GM18498 (cell line): ENCODE data around the gene CRTC3.
A peak's percentile ranks its signal among the peaks of the same experiment; 100 is the strongest.
"Not testable (repeated sequence)": the region's sequence is repeated elsewhere in the genome, so short reads cannot be mapped to it uniquely, and the experiment has no call there.

ENCODE experiments used
- ATAC-seq: cut with Tn5 transposase; IDR thresholded peaks from one replicate; pipeline ENCODE4 v1.9.1; 2021; ENCODE audit warnings: mild to moderate bottlenecking, moderate library complexity; ENCODE audit not compliant: unreplicated experiment

The CRTC3 gene, protein sequence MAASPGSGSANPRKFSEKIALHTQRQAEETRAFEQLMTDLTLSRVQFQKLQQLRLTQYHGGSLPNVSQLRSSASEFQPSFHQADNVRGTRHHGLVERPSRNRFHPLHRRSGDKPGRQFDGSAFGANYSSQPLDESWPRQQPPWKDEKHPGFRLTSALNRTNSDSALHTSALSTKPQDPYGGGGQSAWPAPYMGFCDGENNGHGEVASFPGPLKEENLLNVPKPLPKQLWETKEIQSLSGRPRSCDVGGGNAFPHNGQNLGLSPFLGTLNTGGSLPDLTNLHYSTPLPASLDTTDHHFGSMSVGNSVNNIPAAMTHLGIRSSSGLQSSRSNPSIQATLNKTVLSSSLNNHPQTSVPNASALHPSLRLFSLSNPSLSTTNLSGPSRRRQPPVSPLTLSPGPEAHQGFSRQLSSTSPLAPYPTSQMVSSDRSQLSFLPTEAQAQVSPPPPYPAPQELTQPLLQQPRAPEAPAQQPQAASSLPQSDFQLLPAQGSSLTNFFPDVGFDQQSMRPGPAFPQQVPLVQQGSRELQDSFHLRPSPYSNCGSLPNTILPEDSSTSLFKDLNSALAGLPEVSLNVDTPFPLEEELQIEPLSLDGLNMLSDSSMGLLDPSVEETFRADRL

GRCh38 chr15:90529371-90530249 lies at the start of gene CRTC3:
Gene CRTC3 (plus strand): TSS chr15:90529923. CDS start chr15:90530072, 149 bp downstream.
- ATAC-seq, result peak; percentile 77

DNA sequence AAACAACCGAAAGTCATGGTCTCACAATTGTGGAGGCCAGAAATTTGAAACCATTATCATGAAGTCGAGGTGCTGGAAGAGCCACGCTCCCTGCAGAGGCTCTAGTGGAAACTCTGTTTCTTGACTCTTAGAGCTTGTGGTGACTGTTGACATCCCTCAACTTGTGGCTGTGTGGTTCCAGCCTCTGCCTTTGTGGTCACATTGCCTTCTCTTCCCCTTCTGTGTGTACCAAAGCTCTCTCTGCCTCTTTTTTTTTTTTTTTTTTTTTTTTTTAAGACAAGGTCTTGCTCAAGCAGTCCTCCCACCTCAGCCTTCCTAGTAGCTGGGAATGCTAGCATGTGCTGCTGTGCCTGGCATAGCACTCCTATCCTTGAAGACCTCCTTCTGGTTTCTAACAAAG lies 48.7 kb upstream of the CRTC3 start:
- no peak for ATAC-seq

- ATAC-seq, result no peak
Observed at GRCh38 chr15:90482124-90483011, 47.4 kb upstream of the CRTC3 start.

DNA sequence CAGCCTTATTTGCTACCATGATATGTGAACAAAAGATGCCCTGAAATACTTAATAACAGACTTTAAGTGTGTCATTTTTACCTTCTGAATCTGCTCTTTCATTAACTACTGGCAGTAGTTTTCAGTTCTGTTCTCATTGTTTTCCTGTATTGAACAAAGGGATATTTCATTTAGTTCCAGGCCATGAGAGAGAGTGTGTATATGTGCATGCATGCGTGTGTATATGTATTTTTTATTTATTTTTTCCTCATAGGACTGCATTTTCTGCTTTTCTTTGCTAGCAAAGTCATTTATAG lies 46.8 kb upstream of the CRTC3 start:
- no peak for ATAC-seq

DNA sequence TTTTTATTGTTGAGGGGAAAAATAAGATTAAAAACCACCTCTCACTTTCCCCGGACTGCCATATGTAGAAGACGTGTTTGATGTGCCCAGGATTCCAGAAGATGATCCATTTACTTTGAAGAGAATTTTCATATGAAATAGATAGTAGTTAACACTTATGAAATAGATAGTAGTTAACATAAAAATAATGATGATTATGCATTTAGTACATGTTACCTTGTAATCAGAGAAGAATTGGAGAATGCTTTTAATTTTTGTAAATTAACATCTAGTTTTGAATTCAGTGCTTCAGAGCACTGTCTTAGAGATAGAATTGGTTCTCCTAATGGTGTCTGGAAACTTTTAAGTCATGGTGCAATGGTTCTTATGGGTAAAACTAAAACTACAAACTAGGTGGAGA lies 46.1 kb upstream of the CRTC3 start:
- ATAC-seq, result no peak

DNA sequence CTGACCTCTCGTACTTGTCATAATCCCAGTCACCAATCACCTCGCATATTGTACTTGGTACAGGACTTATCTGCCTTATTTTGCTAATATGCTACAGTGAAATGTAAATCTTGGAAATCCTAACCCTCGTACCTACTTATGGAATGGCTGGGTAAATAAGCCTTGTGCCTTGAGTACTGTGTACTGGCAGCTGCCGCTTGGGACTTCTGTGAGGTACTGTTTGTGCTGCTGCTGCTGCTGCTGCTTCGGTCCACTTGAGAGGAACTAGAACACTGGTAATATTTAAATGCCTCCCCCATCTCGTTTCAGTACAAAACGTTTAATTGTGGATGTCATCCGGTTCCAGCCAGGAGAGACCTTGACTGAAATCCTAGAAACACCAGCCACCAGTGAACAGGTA lies 42.5 kb upstream of the CRTC3 start:
- no peak for ATAC-seq

- ATAC-seq, result no peak
Observed at GRCh38 chr15:90489514-90489913, 40.2 kb upstream of the CRTC3 start.

DNA sequence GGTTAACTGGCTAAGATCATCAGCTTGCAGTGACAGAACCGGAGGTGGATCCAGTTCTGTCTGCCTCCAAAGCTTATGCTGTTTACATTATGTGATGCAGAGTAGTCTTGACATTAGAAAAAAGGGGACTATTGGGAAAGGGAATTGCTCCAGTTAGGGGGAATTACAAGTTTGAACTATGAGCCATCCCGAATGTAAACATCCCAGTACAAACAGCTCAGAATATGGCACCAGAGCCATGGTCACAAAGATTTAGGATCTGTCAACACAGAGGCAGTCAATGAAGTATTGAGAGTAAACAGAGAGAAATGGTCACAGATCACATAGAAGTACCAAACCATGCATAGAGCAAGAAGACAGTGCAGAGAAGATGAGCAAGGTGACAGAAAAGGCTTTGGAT lies 39.8 kb upstream of the CRTC3 start:
- ATAC-seq, result no peak

DNA sequence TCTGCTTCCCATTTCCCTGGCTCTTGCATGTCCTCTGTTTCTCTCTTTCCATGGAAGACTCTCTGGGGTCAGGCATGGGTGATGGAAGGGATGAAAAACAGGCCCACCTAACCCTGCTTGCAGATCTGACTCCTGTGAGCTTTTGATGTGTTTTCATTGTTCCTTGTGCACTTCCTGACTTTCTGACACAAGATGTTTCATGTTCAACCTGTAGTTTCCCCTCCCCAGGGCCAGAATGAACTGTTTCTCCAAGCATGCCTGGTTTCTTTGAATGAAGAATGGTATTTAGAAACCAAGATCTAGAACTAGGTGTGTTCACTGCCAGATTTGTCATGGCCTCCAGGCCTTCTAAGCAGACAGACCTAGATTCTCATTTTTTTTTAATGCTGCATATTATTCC lies 36.1 kb upstream of the CRTC3 start:
- no peak for ATAC-seq

GRCh38 chr15:90495067-90495466 lies 34.7 kb upstream of the CRTC3 start:
- no peak for ATAC-seq

- ATAC-seq, result no peak
Observed at GRCh38 chr15:90496791-90497190, 32.9 kb upstream of the CRTC3 start.

GRCh38 chr15:90497376-90497775 lies 32.3 kb upstream of the CRTC3 start:
- no peak for ATAC-seq

- ATAC-seq, result no peak
Observed at GRCh38 chr15:90497912-90498311, 31.8 kb upstream of the CRTC3 start.

DNA sequence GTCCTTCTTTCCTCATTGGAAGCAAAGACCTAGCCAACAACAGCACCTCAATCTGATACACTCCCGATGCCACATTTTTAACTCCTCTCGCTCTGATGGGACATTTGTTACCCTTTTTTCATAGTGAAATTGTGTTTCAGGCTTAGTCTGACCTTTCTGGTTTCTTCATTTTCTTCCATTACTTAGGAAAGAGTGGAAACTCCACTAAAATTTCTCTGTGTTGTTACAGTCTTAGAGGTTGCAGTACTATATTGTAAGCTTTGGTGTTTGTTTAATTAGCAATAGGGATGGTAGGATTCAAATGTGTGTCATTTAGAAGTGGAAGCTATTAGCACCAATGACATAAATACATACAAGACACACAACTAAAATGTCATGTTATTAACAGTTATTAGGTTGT lies 29.6 kb upstream of the CRTC3 start:
- no peak for ATAC-seq

DNA sequence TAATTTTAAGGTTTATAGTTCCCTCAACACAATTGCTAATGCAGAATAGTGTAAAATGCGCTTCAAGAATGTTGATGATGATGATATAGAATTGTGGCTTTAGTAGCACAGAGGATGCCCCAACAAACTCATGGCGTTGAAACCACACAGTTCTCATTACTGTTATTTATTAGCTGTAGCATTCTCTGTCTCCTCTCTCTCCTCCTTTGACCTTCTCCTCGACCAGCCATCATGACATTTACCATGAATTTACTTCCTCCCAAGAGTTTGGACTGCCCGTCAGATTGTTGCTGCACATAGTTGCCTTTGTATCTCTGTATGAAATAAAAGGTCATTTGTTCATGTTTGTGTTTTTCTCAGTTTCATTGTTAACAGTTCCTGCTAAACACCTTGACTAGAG lies 27.8 kb upstream of the CRTC3 start:
- no peak for ATAC-seq

- not testable (repeated sequence) for ATAC-seq
Observed at GRCh38 chr15:90510781-90511180, 18.9 kb upstream of the CRTC3 start.

- not testable (repeated sequence) for ATAC-seq
Observed at GRCh38 chr15:90511211-90511618, 18.5 kb upstream of the CRTC3 start.

DNA sequence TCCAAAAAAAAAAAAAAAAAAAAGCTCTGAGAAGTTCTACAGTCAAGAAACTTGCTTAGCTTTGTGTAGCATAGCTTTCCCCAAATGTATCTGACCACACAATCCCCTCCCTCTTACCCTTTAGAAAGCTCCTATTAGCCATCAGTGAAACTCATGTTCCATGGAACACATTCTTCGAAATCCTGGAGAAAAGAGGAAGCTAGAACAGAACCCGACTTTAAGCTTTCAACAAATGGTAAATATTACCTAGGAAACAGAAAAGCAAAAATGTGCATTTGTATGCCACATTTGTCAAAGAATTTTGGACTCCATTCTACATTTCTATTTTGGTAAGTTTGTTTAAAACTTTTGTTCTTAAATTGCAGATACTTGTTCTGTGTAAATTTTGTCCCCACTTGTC lies 17.4 kb upstream of the CRTC3 start:
- ATAC-seq, result no peak

- ATAC-seq, result no peak
Observed at GRCh38 chr15:90512981-90513380, 16.7 kb upstream of the CRTC3 start.

- no peak for ATAC-seq
Observed at GRCh38 chr15:90513448-90513847, 16.3 kb upstream of the CRTC3 start.

GRCh38 chr15:90513893-90514292 lies 15.8 kb upstream of the CRTC3 start:
- not testable (repeated sequence) for ATAC-seq
